Neuronal stem cell (in vitro differentiated cells): ENCODE measurements around the gene ANKMY1.

Experiments
- DNase-seq: peaks from one replicate; pipeline ENCODE4 v3.0.0-alpha.2; 2013; ENCODE audit warnings: low spot score
- H2AFZ ChIP-seq: one replicate; pipeline ENCODE4 v1.6.1; 2013; ENCODE audit warnings: mild to moderate bottlenecking, low read length, inconsistent platforms
- H2AK5ac ChIP-seq: 2 replicates; pipeline ENCODE4 v1.6.1; 2013; ENCODE audit warnings: low read depth, mild to moderate bottlenecking, inconsistent platforms, low read length, moderate library complexity, mixed read lengths
- H2BK120ac ChIP-seq: 2 replicates; pipeline ENCODE4 v1.6.1; 2013; ENCODE audit warnings: low read depth, mild to moderate bottlenecking, inconsistent platforms, low read length, moderate library complexity, mixed read lengths
- H2BK12ac ChIP-seq: one replicate; pipeline ENCODE4 v1.6.1; 2013; ENCODE audit warnings: low read length, inconsistent platforms
- H2BK15ac ChIP-seq: 2 replicates; pipeline ENCODE4 v1.6.1; 2013; ENCODE audit warnings: mild to moderate bottlenecking, low read length, inconsistent platforms, mixed read lengths
- H2BK5ac ChIP-seq: one replicate; pipeline ENCODE4 v1.6.1; 2013; ENCODE audit warnings: inconsistent platforms, mild to moderate bottlenecking, low read length, moderate library complexity
- H3K14ac ChIP-seq: one replicate; pipeline ENCODE4 v1.6.1; 2013; ENCODE audit warnings: low read length, inconsistent platforms
- H3K18ac ChIP-seq: 2 replicates; pipeline ENCODE4 v1.6.1; 2013; ENCODE audit warnings: low read length, inconsistent platforms
- H3K23ac ChIP-seq: 2 replicates; pipeline ENCODE4 v1.6.1; 2013; ENCODE audit warnings: low read depth, mild to moderate bottlenecking, mixed read lengths, low read length, inconsistent platforms; ENCODE audit not compliant: poor library complexity
- H3K27ac ChIP-seq: replicated peaks from 3 replicates; pipeline ENCODE4 v1.5.1; 2013; ENCODE audit warnings: low read length, inconsistent platforms
- H3K27me3 ChIP-seq, 3 experiments: 2 replicates each; pipeline ENCODE4 v1.6.1; 2013; ENCODE audit warnings: low read length in 3 of 3, mild to moderate bottlenecking in 2 of 3, inconsistent platforms in 1 of 3, low read depth in 1 of 3, mixed read lengths in 1 of 3, moderate library complexity in 1 of 3; ENCODE audit not compliant: control insufficient read depth in 3 of 3, insufficient read depth in 3 of 3
- H3K36me3 ChIP-seq, 2 donors: replicated peaks in 1 of 2; 2 replicates each; pipeline ENCODE4 v1.6.1; 2013; ENCODE audit warnings: low read length in 2 of 2; ENCODE audit not compliant: control insufficient read depth in 2 of 2, insufficient read depth in 2 of 2
- H3K4ac ChIP-seq: 2 replicates; pipeline ENCODE4 v1.6.1; 2013; ENCODE audit warnings: inconsistent platforms, mild to moderate bottlenecking, low read length, moderate library complexity
- H3K4me1 ChIP-seq, 2 donors: 1 replicate in 1 of 2; 2 replicates in 1 of 2; pipeline ENCODE4 v1.6.1; 2013; ENCODE audit warnings: low read length in 2 of 2, low read depth in 1 of 2; ENCODE audit not compliant: control insufficient read depth in 2 of 2, insufficient read depth in 1 of 2
- H3K4me2 ChIP-seq: one replicate; pipeline ENCODE4 v1.6.1; 2013; ENCODE audit warnings: mild to moderate bottlenecking, low read length, inconsistent platforms; ENCODE audit not compliant: insufficient read depth, poor library complexity, severe bottlenecking
- H3K4me3 ChIP-seq, 2 donors: 2 replicates each; pipeline ENCODE4 v1.5.1; 2013; ENCODE audit warnings: low read length in 2 of 2, mild to moderate bottlenecking in 2 of 2, inconsistent platforms in 1 of 2, moderate library complexity in 1 of 2
- H3K79me1 ChIP-seq: one replicate; pipeline ENCODE4 v1.6.1; 2013; ENCODE audit warnings: low read depth, mild to moderate bottlenecking, inconsistent platforms, low read length, moderate library complexity
- H3K9ac ChIP-seq: one replicate; pipeline ENCODE4 v1.6.1; 2013; ENCODE audit warnings: mild to moderate bottlenecking, low read depth, low read length, inconsistent platforms; ENCODE audit not compliant: poor library complexity
- H3K9me3 ChIP-seq, 2 donors: replicated peaks in 1 of 2; 2 replicates each; pipeline versions ENCODE3 to v1.6.1; 2013; ENCODE audit warnings: low read length in 2 of 2, mild to moderate bottlenecking in 2 of 2, inconsistent platforms in 1 of 2, low read depth in 1 of 2, mixed read lengths in 1 of 2, moderate library complexity in 1 of 2; ENCODE audit not compliant: control insufficient read depth in 2 of 2, insufficient read depth in 1 of 2
- H4K8ac ChIP-seq: one replicate; pipeline ENCODE4 v1.6.1; 2013; ENCODE audit warnings: low read depth, mild to moderate bottlenecking, inconsistent platforms, low read length, moderate library complexity
- H4K91ac ChIP-seq: one replicate; pipeline ENCODE4 v1.6.1; 2013; ENCODE audit warnings: low read length, low read depth, mild to moderate bottlenecking, inconsistent platforms; ENCODE audit not compliant: poor library complexity
- WGBS, 2 donors: extraction: QIAGEN DNeasy Blood & Tissue Kit; methylation state at CpG; one replicate each; pipeline ENCODE4 v1.1.7; 2013; ENCODE audit warnings: missing lambda C conversion rate in 2 of 2, mixed read lengths in 1 of 2; ENCODE audit not compliant: insufficient read length in 2 of 2, insufficient replicate concordance in 1 of 2; ENCODE audit errors: extremely low coverage in 2 of 2; 5-methylcytosine and 5-hydroxymethylcytosine counted together
- small RNA-seq: library from polyadenylated mRNA; stranded (forward); fragments of <200 nt; extraction: miRNeasy Mini kit (QIAGEN cat#:217004); gene quantifications from one replicate; pipeline ENCODE3, GENCODE V24; 2013; ENCODE audit not compliant: insufficient read depth

ANKMY1 gene

DNA sequence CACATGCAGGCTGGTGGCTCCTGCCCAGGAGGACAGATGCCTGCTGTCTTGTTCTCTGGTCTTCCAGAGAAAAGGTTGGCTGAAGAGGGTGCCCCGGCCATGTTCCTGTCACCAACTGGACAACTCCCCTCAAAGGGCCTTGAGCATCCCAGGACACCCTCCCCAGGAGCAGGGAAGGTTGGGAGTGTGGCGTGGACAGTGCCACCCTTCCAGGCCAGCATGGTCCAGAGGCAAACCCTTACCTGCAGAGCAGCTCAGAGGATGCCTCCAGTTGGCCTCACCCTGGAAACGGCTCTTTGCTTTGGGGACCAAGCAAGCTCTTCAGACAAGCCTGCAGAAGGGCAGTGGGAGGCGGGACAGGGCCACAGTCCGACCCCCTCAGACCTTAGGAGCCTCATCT is 127.2 kb downstream of the ANKMY1 start:
- Histone ChIP-seq H3K27me3 (peaks cover 0 to 8% (median 0%) of the 10 kb centered on the region in 3 experiments), H3K9ac (no peak overlapping the region), H4K8ac (no peak overlapping the region), H3K14ac (peak overlapping the region; percentile 27), H3K4me2 (no peak overlapping the region), H2BK5ac (peak overlapping the region; percentile 18), H2BK15ac (no peak overlapping the region), H2BK120ac (no peak overlapping the region), H2AK5ac (no peak overlapping the region), H3K9me3 (peaks cover 5 to 12% of the 10 kb centered on the region in 2 donors), H4K91ac (no peak overlapping the region), H2AFZ (no peak overlapping the region), H3K36me3 (no peaks in the 10 kb centered on the region), H3K4me3 (no peak overlapping the region), H2BK12ac (no peak overlapping the region), H3K18ac (peak overlapping the region; percentile 2), H3K23ac (no peak overlapping the region), H3K27ac (no peak overlapping the region), H3K79me1 (peaks cover 4% of the 10 kb centered on the region), H3K4ac (no peak overlapping the region), H3K4me1 (peaks cover 3 to 9% of the 10 kb centered on the region in 2 donors)
- DNase-seq = no peak
- WGBS, 2 donors = no CpG with 5 or more reads among the region's 5 CpGs

DNA sequence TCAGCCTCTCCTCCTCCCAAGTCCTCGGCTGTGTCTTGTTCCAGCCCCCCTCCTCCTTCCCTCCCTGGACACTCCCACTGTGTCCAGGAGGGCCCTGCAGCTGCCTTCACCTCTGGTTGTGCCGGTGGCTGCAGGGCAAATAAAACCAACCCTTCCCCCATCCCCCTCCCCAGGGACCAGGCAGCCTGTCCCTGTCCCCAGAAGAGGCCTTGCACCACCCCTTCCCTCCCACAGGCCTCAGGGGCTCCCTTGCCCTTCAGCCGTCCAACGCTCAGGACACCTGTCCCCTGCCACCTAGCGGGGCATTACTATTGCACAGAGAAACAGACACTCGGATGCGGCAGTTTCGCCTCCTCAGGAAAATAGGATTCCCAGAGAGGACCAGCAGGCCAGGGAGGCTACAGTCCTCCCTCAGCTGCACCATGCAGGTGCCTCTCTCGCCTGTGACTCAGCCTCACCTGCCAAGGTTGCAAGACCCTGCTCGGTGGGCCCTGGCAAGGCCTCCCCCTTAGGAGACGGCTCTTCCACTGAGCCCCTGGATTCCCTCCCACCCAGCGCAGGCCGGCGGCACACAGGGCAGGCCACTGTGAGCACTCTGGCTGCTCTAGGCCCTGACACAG is 127.8 kb downstream of the ANKMY1 start:
- H2BK120ac ChIP-seq = no peak overlapping the region
- no CpG with 5 or more reads among the region's 14 CpGs for WGBS, 2 donors
- H3K36me3 ChIP-seq = no peaks in the 10 kb centered on the region
- H3K9me3 ChIP-seq = peaks cover 9 to 14% of the 10 kb centered on the region in 2 donors
- no peak overlapping the region for H3K4ac ChIP-seq
- H3K27me3 ChIP-seq = peaks cover 0 to 8% (median 0%) of the 10 kb centered on the region in 3 experiments
- no peak overlapping the region for H3K23ac ChIP-seq
- no peak overlapping the region for H2BK12ac ChIP-seq
- no peak overlapping the region for H3K27ac ChIP-seq
- H2BK15ac ChIP-seq = peak overlapping the region; percentile 3
- H4K8ac ChIP-seq = no peak overlapping the region
- no peak overlapping the region for H2BK5ac ChIP-seq
- no peak overlapping the region for H2AFZ ChIP-seq
- DNase-seq = no peak
- no peak overlapping the region for H3K14ac ChIP-seq
- H3K79me1 ChIP-seq = peaks cover 4% of the 10 kb centered on the region
- H3K4me3 ChIP-seq = no peak overlapping the region
- H3K9ac ChIP-seq = peak overlapping the region; percentile 44
- peak overlapping the region; percentile 76 for H3K18ac ChIP-seq
- peaks cover 3 to 9% of the 10 kb centered on the region in 2 donors for H3K4me1 ChIP-seq
- H3K4me2 ChIP-seq = no peak overlapping the region
- peak overlapping the region; percentile 57 for H2AK5ac ChIP-seq
- H4K91ac ChIP-seq = peak overlapping the region; percentile 76

Small RNA genes lying within 50 kb of the gene (small RNA-seq; reads per million reads assigned to genes)
- 5,849 reads per million, percentile 100 among the genes with 10 or more reads in this experiment for gene MIR149
